Upper lobe of left lung (tissue), 6 donors: ENCODE data around the gene BABAM2. TPM values are rescaled to one million over a fixed set of nuclear protein-coding genes. Genes with fewer than 3 reads are reported as not detected.

Experiments used
- ATAC-seq, 2 donors: fragments of 200-7000 bp; cut with Tn5 transposase; one replicate each; pipeline ENCODE4 v1.9.1; 2022; ENCODE audit warnings: mild to moderate bottlenecking in 2 of 2, moderate library complexity in 2 of 2; ENCODE audit not compliant: low FRiP score in 2 of 2
- DNase-seq, 2 donors: peaks; one replicate each; pipeline ENCODE4 v3.0.0-alpha.2; 2019 to 2020
- H3K27ac ChIP-seq, 4 donors: fragments of 200-600 bp; sonication (generic); one replicate each; pipeline ENCODE4 v1.5.1; 2016 to 2019
- H3K27me3 ChIP-seq, 4 donors: fragments of 200-600 bp; sonication (generic); one replicate each; pipeline ENCODE4 v1.5.1; 2017 to 2019
- H3K36me3 ChIP-seq, 4 donors: fragments of 200-600 bp; sonication (generic); one replicate each; pipeline ENCODE4 v1.5.1; 2016 to 2019
- H3K4me1 ChIP-seq, 4 donors: fragments of 200-600 bp; sonication (generic); one replicate each; pipeline ENCODE4 v1.5.1; 2018 to 2019
- H3K4me3 ChIP-seq, 4 donors: fragments of 200-600 bp; sonication (generic); one replicate each; pipeline ENCODE4 v1.5.1; 2017 to 2019; ENCODE audit warnings: mild to moderate bottlenecking in 2 of 4, moderate library complexity in 1 of 4
- H3K9me3 ChIP-seq, 4 donors: fragments of 200-600 bp; sonication (generic); one replicate each; pipeline ENCODE4 v1.5.1; 2018 to 2019
- EP300 ChIP-seq, 4 donors: sonication (generic); formaldehyde crosslinking; IDR thresholded peaks; one replicate each; pipeline ENCODE4 v1.5.1; 2017; ENCODE audit warnings: antibody characterized with exemption in 4 of 4, control low read depth in 2 of 4
- POLR2A ChIP-seq, 4 donors: fragments of 450-650 bp; IDR thresholded peaks; one replicate each; pipeline ENCODE4 v1.5.1; 2016 to 2017; ENCODE audit warnings: antibody characterized with exemption in 4 of 4, mild to moderate bottlenecking in 2 of 4
- POLR2AphosphoS5 ChIP-seq, 2 donors: sonication (generic); formaldehyde crosslinking; IDR thresholded peaks; one replicate each; pipeline ENCODE4 v1.5.1; 2017; ENCODE audit warnings: antibody characterized with exemption in 2 of 2
- WGBS, 2 donors: methylation state at CpG; one replicate each; pipeline ENCODE4 v1.1.5; 2017 to 2018; 5-methylcytosine and 5-hydroxymethylcytosine counted together
- total RNA-seq, 6 donors: library from RNA; depleted of rRNA in 4 of 6; stranded (reverse); fragments of >200 nt in 4 of 6; gene quantifications; one replicate each; pipeline versions ENCODE4 v1.1.0 to v1.2.1, GENCODE V29; 2016 to 2021
- TF ChIP-seq, protein P1 (sequence below), 6 experiments: fragments of 450-650 bp in 4 of 6; fragments of 200-600 bp in 2 of 6; sonication (generic) in 2 of 6; IDR thresholded peaks; one replicate each; pipeline ENCODE4 v1.5.1; 2016 to 2019; ENCODE audit warnings: antibody characterized with exemption in 6 of 6
- donor health status: DM: no; HTN: no; CAD: no; lungs with moderate emphysema.
- donor health status: DM: no; HTN: yes; CAD: no; lungs with severe emphysema.

Gene BABAM2
- total RNA-seq, 6 donors from 2014 or later = 23.0 to 44.0 (median 38.2) TPM

DNA sequence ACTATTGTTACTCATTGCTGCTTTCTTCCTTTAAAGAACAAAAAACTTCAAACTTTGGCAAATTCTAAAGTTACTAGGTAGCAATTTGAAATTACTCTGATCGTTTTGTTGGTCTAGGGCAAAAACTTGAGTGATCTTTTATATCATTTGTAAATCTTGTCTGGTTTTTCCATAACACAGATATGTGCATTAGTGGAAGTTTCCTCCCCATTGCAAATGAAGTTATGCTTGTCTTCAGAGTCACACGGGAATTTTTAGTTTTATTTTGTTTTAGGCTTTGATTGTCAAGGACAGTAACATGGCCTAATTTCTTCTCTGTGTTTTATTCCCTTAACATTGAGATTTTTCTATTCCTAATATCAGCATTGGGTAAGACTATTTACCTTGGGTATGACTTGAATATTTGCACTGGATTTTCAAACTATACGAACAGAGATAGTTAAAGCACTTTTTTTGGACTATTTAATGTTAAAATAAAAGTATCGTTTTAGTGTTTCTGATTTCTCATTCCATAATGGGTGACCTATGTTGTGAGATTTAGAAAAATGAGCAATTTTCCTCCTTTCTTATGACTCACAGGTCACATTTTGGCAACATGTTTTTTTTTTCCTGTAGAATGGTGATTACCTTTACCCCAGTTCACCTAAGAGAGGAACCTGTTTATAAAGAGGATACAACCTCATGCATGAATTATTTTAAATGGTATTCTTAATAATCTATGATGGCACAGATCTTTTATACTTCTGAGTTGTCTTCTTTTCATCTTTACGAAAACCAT, 65.0 kb downstream of the BABAM2 start:
- no peak for TF ChIP-seq EP300 (IDR thresholded peaks at IDR 0.05)
- TF ChIP-seq, protein P1, sequence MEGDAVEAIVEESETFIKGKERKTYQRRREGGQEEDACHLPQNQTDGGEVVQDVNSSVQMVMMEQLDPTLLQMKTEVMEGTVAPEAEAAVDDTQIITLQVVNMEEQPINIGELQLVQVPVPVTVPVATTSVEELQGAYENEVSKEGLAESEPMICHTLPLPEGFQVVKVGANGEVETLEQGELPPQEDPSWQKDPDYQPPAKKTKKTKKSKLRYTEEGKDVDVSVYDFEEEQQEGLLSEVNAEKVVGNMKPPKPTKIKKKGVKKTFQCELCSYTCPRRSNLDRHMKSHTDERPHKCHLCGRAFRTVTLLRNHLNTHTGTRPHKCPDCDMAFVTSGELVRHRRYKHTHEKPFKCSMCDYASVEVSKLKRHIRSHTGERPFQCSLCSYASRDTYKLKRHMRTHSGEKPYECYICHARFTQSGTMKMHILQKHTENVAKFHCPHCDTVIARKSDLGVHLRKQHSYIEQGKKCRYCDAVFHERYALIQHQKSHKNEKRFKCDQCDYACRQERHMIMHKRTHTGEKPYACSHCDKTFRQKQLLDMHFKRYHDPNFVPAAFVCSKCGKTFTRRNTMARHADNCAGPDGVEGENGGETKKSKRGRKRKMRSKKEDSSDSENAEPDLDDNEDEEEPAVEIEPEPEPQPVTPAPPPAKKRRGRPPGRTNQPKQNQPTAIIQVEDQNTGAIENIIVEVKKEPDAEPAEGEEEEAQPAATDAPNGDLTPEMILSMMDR (IDR thresholded peaks at IDR 0.05) = no peak
- no peak for TF ChIP-seq POLR2AphosphoS5 (IDR thresholded peaks at IDR 0.05)
- TF ChIP-seq POLR2A (IDR thresholded peaks at IDR 0.05) = no peak
- ATAC-seq (no peak), DNase-seq (no peak)
- Histone ChIP-seq H3K4me1 (peaks cover 39 to 58% (median 49%) of the 10 kb centered on the region in 4 donors), H3K4me3 (no peak overlapping the region), H3K27ac (peak overlapping the region; percentile 14 to 58 (median 33)), H3K36me3 (no peaks in the 10 kb centered on the region), H3K9me3 (no peaks in the 10 kb centered on the region), H3K27me3 (no peaks in the 10 kb centered on the region)
- WGBS, 2 donors = 50 to 51% methylated on average over 5 of the region's 5 CpGs

DNA sequence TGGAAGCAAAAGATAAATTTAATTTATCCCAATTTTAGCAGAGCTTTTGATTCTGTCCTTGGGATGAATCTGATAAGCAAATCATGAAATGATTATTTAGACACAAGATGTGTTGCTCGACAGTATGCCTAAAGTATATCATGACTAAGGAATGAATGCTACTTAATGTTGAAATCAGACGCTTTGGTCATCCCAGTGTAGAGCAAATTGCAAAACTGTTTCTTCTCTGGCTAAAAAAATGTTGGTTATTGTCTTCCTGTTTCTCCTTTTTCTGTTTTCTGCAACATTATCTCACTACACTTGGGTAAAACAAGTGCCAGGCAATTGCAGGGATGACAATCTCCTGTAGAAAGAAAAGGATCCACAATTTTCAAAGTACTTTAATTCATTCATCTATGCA, 66.4 kb downstream of the BABAM2 start:
- Histone ChIP-seq H3K36me3 (no peaks in the 10 kb centered on the region), H3K27me3 (no peaks in the 10 kb centered on the region), H3K9me3 (no peaks in the 10 kb centered on the region), H3K27ac (peak overlapping the region in 3 of 4 donors; percentile 17 to 64 (median 41)), H3K4me3 (no peak overlapping the region), H3K4me1 (peaks cover 39 to 63% (median 55%) of the 10 kb centered on the region in 4 donors)
- peak in 1 of 2 donors; percentile 56 for ATAC-seq
- 77% methylated on average over 2 of the region's 2 CpGs for WGBS, 2 donors
- no peak for DNase-seq
- TF ChIP-seq EP300 (IDR thresholded peaks at IDR 0.05) (no peak), POLR2AphosphoS5 (IDR thresholded peaks at IDR 0.05) (no peak), POLR2A (IDR thresholded peaks at IDR 0.05) (no peak)
- TF ChIP-seq, protein P1 (IDR thresholded peaks at IDR 0.05) = no peak

DNA sequence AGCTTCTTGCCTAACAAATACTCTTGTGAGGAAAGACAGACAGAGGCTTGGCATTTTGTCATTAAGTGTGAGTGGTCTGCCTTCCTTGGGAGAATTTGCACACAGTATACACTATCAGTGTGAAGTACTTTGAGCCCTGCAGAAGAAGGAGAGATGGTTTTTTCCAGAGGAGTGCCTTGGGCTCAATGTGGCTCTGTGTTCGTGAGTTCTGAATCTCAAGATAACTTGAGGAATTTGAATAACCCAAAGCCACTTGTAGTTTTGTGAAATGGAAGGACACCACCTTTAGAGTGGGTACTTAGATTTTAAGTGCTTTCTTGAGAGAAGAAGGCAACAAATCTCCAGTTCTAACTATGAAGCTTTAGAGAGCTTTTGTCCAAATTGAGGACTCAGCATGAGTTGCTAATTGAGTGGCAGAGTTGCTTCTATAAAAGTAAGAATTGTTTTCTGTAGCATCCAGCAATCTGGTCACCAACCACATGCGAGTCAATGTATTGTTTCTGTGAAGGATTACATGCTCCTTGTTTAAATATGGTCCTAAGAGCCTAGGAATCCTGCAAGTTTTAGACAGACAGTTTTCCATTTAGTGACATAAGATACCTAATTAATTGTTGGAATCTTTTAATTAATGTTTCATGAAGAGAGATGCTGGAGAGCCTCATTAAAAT, 68.3 kb downstream of the BABAM2 start:
- no peaks in the 10 kb centered on the region for H3K27me3 ChIP-seq
- no peaks in the 10 kb centered on the region for H3K36me3 ChIP-seq
- 56 to 81% methylated on average over 2 of the region's 2 CpGs for WGBS, 2 donors
- TF ChIP-seq EP300 (IDR thresholded peaks at IDR 0.05) (peak in 1 of 4 donors; percentile 41), POLR2AphosphoS5 (IDR thresholded peaks at IDR 0.05) (no peak)
- H3K4me3 ChIP-seq = no peak overlapping the region
- DNase-seq = no peak
- H3K4me1 ChIP-seq = peaks cover 37 to 61% (median 54%) of the 10 kb centered on the region in 4 donors
- H3K27ac ChIP-seq = peak overlapping the region in 2 of 4 donors; percentile 35 to 64
- no peaks in the 10 kb centered on the region for H3K9me3 ChIP-seq
- no peak for ATAC-seq

DNA sequence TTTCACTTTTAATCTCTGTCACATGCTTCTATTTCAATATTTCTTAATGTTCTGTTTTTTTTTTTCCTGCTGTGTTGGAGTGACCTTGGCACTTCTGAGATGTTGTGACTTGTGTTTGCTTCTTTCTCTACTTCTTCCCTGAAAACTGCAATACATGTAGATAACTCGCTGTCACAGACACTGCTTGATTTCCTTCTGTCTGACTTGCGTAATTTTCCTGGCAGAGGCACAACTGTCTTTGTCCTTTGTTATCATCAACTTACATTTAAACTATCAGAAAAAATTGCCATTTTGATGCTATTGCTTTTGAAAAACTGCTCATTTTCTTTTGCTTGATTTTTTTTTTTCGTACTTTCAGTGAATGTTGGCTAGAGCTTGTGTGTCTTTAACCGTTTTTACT, 69.0 kb downstream of the BABAM2 start:
- Histone ChIP-seq H3K27me3 (no peaks in the 10 kb centered on the region), H3K9me3 (no peaks in the 10 kb centered on the region), H3K4me1 (peaks cover 31 to 54% (median 48%) of the 10 kb centered on the region in 4 donors), H3K36me3 (no peaks in the 10 kb centered on the region), H3K4me3 (no peak overlapping the region), H3K27ac (peak overlapping the region in 2 of 4 donors; percentile 35 to 64)
- DNase-seq (peak in 1 of 2 donors; percentile 47), ATAC-seq (peak in 1 of 2 donors; percentile 64)
- 29 to 37% methylated on average over 4 of the region's 4 CpGs for WGBS, 2 donors
- TF ChIP-seq EP300 (IDR thresholded peaks at IDR 0.05) (no peak), POLR2A (IDR thresholded peaks at IDR 0.05) (no peak), POLR2AphosphoS5 (IDR thresholded peaks at IDR 0.05) (peak in 1 of 2 donors; percentile 85)
- TF ChIP-seq, protein P1 (IDR thresholded peaks at IDR 0.05) = no peak

DNA sequence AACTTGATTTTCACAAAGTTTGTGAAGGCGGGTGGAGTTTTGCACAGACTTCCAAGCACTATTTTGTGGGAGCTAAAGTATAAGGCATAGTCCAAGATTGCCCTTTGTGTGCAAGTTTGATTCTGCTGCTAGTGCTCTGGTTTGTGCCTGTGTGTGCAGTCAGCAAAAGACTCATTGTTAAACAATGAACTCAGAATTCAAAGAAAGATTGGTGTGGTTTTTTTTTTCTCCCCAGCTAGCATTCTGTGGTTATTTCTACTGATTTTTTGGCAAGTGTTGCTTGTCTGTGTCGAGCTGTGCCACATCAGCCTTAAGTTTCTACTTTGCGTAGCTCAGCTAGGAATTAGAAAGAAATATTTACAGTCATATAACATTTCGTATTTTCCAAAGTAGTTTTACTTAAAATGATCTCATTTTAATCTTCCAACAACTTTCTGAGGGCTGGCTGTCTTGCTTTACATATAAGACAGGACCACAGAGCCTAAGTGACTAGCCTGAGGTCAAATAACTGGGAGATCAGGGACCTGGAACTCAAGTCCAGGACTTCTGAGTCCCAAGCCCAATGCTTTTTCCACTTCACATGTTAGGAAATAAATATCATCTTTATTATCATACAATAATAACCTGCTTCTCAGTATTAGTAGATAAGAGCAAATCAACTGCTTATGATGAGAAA, 69.8 kb downstream of the BABAM2 start:
- H3K4me1 ChIP-seq = peaks cover 22 to 45% (median 40%) of the 10 kb centered on the region in 4 donors
- no peak for DNase-seq
- TF ChIP-seq EP300 (IDR thresholded peaks at IDR 0.05) = no peak
- TF ChIP-seq, protein P1 (IDR thresholded peaks at IDR 0.05) = no peak
- no peak for TF ChIP-seq POLR2A (IDR thresholded peaks at IDR 0.05)
- no peak for TF ChIP-seq POLR2AphosphoS5 (IDR thresholded peaks at IDR 0.05)
- H3K36me3 ChIP-seq = no peaks in the 10 kb centered on the region
- ATAC-seq = peak in 1 of 2 donors; percentile 44
- H3K9me3 ChIP-seq = no peaks in the 10 kb centered on the region
- no peaks in the 10 kb centered on the region for H3K27me3 ChIP-seq
- 72% methylated on average over 4 of the region's 4 CpGs for WGBS, 2 donors
- peak overlapping the region in 2 of 4 donors; percentile 35 to 64 for H3K27ac ChIP-seq
- H3K4me3 ChIP-seq = no peak overlapping the region
